Mucosa of rectum (tissue), 2 donors: Measurements from ENCODE around the gene TMX1.

Experiments
- H3K27ac ChIP-seq, 2 donors: one replicate each; pipeline ENCODE4 v1.7.0; 2013; ENCODE audit warnings: inconsistent platforms in 2 of 2, low read depth in 2 of 2, low read length in 2 of 2
- H3K27me3 ChIP-seq, 2 donors: one replicate each; pipeline ENCODE4 v1.7.0; 2013; ENCODE audit warnings: low read length in 2 of 2; ENCODE audit not compliant: control insufficient read depth in 2 of 2, insufficient read depth in 2 of 2
- H3K36me3 ChIP-seq, 2 donors: one replicate each; pipeline ENCODE4 v1.7.0; 2013; ENCODE audit warnings: low read length in 2 of 2; ENCODE audit not compliant: control insufficient read depth in 2 of 2, insufficient read depth in 2 of 2
- H3K4me1 ChIP-seq, 2 donors: one replicate each; pipeline ENCODE4 v1.7.0; 2013; ENCODE audit warnings: low read length in 2 of 2, mild to moderate bottlenecking in 1 of 2; ENCODE audit not compliant: control insufficient read depth in 2 of 2, insufficient read depth in 2 of 2
- H3K4me3 ChIP-seq, 2 donors: one replicate each; pipeline ENCODE4 v1.7.0; 2013; ENCODE audit warnings: low read length in 2 of 2
- H3K9ac ChIP-seq, 2 donors: one replicate each; pipeline ENCODE4 v1.7.0; 2013; ENCODE audit warnings: low read length in 2 of 2, low read depth in 1 of 2, mild to moderate bottlenecking in 1 of 2
- H3K9me3 ChIP-seq, 2 donors: one replicate each; pipeline ENCODE4 v1.7.0; 2013; ENCODE audit warnings: low read length in 2 of 2; ENCODE audit not compliant: control insufficient read depth in 2 of 2
- donor health status: healthy.
- donor health status: Normal muscosa, but diverticular disease.

TMX1 gene

GRCh38 chr14:51291016-51291415, 51.0 kb downstream of the TMX1 start:
- H3K36me3 ChIP-seq, result no peaks in the 10 kb centered on the region
- H3K9ac ChIP-seq, result no peak overlapping the region
- H3K27me3 ChIP-seq, result no peaks in the 10 kb centered on the region
- H3K27ac ChIP-seq, result no peak overlapping the region
- no peaks in the 10 kb centered on the region for H3K9me3 ChIP-seq
- H3K4me1 ChIP-seq, result peaks cover 0 to 3% of the 10 kb centered on the region in 2 donors
- no peak overlapping the region for H3K4me3 ChIP-seq

- Histone ChIP-seq H3K4me3 (no peak overlapping the region), H3K9ac (no peak overlapping the region), H3K36me3 (no peaks in the 10 kb centered on the region), H3K27ac (peak overlapping the region; percentile 33 to 44), H3K9me3 (no peaks in the 10 kb centered on the region), H3K27me3 (no peaks in the 10 kb centered on the region), H3K4me1 (peaks cover 0 to 3% of the 10 kb centered on the region in 2 donors)
Observed at GRCh38 chr14:51293149-51293911, 53.3 kb downstream of the TMX1 start.

- Histone ChIP-seq H3K9ac (no peak overlapping the region), H3K36me3 (no peaks in the 10 kb centered on the region), H3K4me1 (peaks cover 0 to 3% of the 10 kb centered on the region in 2 donors), H3K9me3 (no peaks in the 10 kb centered on the region), H3K27me3 (no peaks in the 10 kb centered on the region), H3K27ac (peak overlapping the region in 1 of 2 donors; percentile 33), H3K4me3 (no peak overlapping the region)
Observed at GRCh38 chr14:51293912-51294389, 53.9 kb downstream of the TMX1 start.

- no peaks in the 10 kb centered on the region for H3K9me3 ChIP-seq
- no peaks in the 10 kb centered on the region for H3K36me3 ChIP-seq
- no peak overlapping the region for H3K9ac ChIP-seq
- H3K4me1 ChIP-seq, result peaks cover 0 to 3% of the 10 kb centered on the region in 2 donors
- H3K27ac ChIP-seq, result no peak overlapping the region
- no peaks in the 10 kb centered on the region for H3K27me3 ChIP-seq
- no peak overlapping the region for H3K4me3 ChIP-seq
Observed at GRCh38 chr14:51294951-51295525, 55.0 kb downstream of the TMX1 start.

- no peak overlapping the region for H3K9ac ChIP-seq
Observed at GRCh38 chr14:51295646-51296263, 55.7 kb downstream of the TMX1 start.

GRCh38 chr14:51297066-51297465, 57.0 kb downstream of the TMX1 start:
- H3K4me1 ChIP-seq, result peaks cover 0 to under 1% of the 10 kb centered on the region in 2 donors
- no peaks in the 10 kb centered on the region for H3K9me3 ChIP-seq
- no peak overlapping the region for H3K9ac ChIP-seq
- H3K27me3 ChIP-seq, result no peaks in the 10 kb centered on the region
- no peak overlapping the region for H3K27ac ChIP-seq
- no peaks in the 10 kb centered on the region for H3K36me3 ChIP-seq
- H3K4me3 ChIP-seq, result no peak overlapping the region

More at GRCh38 chr14:51295646-51296263, 55.7 kb downstream of the TMX1 start:
- Histone ChIP-seq H3K36me3 (no peaks in the 10 kb centered on the region), H3K27ac (no peak overlapping the region), H3K27me3 (no peaks in the 10 kb centered on the region), H3K4me3 (no peak overlapping the region), H3K4me1 (peaks cover 0 to 3% of the 10 kb centered on the region in 2 donors), H3K9me3 (no peaks in the 10 kb centered on the region)

GRCh38 chr14:51298895-51299294, 58.8 kb downstream of the TMX1 start:
- Histone ChIP-seq H3K4me1 (no peaks in the 10 kb centered on the region), H3K27ac (no peak overlapping the region), H3K4me3 (no peak overlapping the region), H3K9me3 (no peaks in the 10 kb centered on the region), H3K36me3 (no peaks in the 10 kb centered on the region), H3K27me3 (no peaks in the 10 kb centered on the region), H3K9ac (no peak overlapping the region)

GRCh38 chr14:51302295-51303030, 62.4 kb downstream of the TMX1 start:
- Histone ChIP-seq H3K9me3 (no peaks in the 10 kb centered on the region), H3K27ac (no peak overlapping the region), H3K4me1 (no peaks in the 10 kb centered on the region), H3K36me3 (no peaks in the 10 kb centered on the region), H3K27me3 (no peaks in the 10 kb centered on the region), H3K4me3 (no peak overlapping the region), H3K9ac (no peak overlapping the region)

GRCh38 chr14:51304438-51304837, 64.4 kb downstream of the TMX1 start:
- no peak overlapping the region for H3K27ac ChIP-seq
- H3K9ac ChIP-seq, result no peak overlapping the region

GRCh38 chr14:51304941-51305340, 64.9 kb downstream of the TMX1 start:
- no peaks in the 10 kb centered on the region for H3K27me3 ChIP-seq
- H3K4me1 ChIP-seq, result no peaks in the 10 kb centered on the region
- H3K9me3 ChIP-seq, result no peaks in the 10 kb centered on the region
- no peak overlapping the region for H3K4me3 ChIP-seq
- H3K9ac ChIP-seq, result no peak overlapping the region
- no peaks in the 10 kb centered on the region for H3K36me3 ChIP-seq
- H3K27ac ChIP-seq, result no peak overlapping the region

More at GRCh38 chr14:51304438-51304837, 64.4 kb downstream of the TMX1 start:
- Histone ChIP-seq H3K4me1 (no peaks in the 10 kb centered on the region), H3K27me3 (no peaks in the 10 kb centered on the region), H3K9me3 (no peaks in the 10 kb centered on the region), H3K4me3 (no peak overlapping the region), H3K36me3 (no peaks in the 10 kb centered on the region)
